ENCODE measurements around the gene KLHL18. TPM values are rescaled to one million over a fixed set of nuclear protein-coding genes. Genes with fewer than 3 reads are reported as not detected.

KLHL18 gene
- total and polyA plus RNA-seq, 2 of the 4 experiments (the other 2 are of a cell fraction) = 29.1 to 76.2 TPM

DNA sequence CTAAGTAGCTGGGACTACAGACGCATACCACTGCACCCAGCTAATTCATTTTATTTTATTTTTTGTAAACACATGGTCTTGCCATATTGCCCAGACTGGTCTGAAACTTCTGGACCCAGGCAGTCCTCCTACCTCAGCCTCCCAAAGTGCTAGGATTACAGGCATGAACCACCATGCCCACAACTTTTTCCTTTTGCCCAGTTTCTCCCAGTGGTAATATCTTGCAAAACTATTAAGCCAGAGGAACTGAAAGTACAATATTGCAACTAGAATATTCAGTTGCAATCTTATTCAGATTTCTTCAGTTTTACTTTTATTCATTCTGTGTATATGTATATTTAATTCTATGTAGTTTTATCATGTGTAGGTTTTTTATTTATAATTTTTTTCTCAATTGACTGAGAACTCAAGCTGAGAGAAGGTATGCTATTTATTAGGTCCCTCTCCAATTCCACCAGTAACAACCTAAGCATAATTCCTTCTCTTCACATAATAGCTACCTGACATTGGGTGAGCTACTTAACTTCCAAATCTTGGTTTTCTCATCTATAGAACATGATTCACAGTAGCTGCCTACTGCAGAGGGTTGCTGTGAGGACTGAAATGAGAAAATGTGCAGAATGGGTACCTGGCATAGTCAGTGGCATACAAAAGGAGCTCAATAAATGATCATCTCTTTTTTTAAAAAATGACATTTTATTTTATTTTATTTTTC, 30.8 kb downstream of the KLHL18 start:
- ATAC-seq (ENCODE audit: low read depth) = no peak
- in situ Hi-C loops (cut with MboI; ENCODE audit: low sequenced_read_pairs) = no loop called here
- WGBS, 2 experiments (ENCODE audit: extremely low coverage in 2 of 2, insufficient read length in 1 of 2) = 100% methylated on average over 1 of the region's 1 CpG; no CpG with 5 or more reads in 1 of the 2 experiments

More for the DNA sequence above, 30.8 kb downstream of the KLHL18 start:
- POLR2A ChIA-PET (ENCODE audit: unreplicated experiment) = no interaction called here
- Histone ChIP-seq H2BK120ac (ENCODE audit: low read depth, low read length) (no peak overlapping the region), H3K27ac (ENCODE audit: insufficient read depth, low read length) (no peak overlapping the region), H3K9me1 (ENCODE audit: insufficient read depth, low read length) (peaks cover 4% of the 10 kb centered on the region; the same call in 1 of the 2 replicates), H4K8ac (ENCODE audit: low read depth in 2 of 2, low read length in 2 of 2) (no peak overlapping the region), H2BK5ac (ENCODE audit: low read depth, low read length, poor library complexity, severe bottlenecking) (no peak overlapping the region), H3K14ac (replicated peaks; ENCODE audit: low read depth, low read length) (no peak overlapping the region), H2BK20ac (ENCODE audit: low read depth, low read length) (no peak overlapping the region), H3K4me2 (ENCODE audit: low read depth, low read length) (no peak overlapping the region), H4K5ac (ENCODE audit: low read depth, low read length) (no peak overlapping the region), H3K4me1 (ENCODE audit: control insufficient read depth, insufficient read depth, low read length) (peaks cover 3% of the 10 kb centered on the region), H3K18ac (ENCODE audit: low read depth, low read length) (no peak overlapping the region), H3K36me3 (ENCODE audit: control insufficient read depth, insufficient read depth, low read length) (no peaks in the 10 kb centered on the region), H4K20me1 (ENCODE audit: insufficient read depth, low read length) (peaks cover 7% of the 10 kb centered on the region; the same call in 1 of the 2 replicates), H3K23ac (ENCODE audit: low read depth, low read length) (no peak overlapping the region), H2BK15ac (ENCODE audit: low read depth, low read length) (no peak overlapping the region), H2AK9ac (replicated peaks; ENCODE audit: low read depth, low read length, poor library complexity) (no peak overlapping the region), H3K56ac (ENCODE audit: extremely low read depth, insufficient read depth, low read length) (no peak overlapping the region), H3K9me3 (ENCODE audit: control insufficient read depth, insufficient read depth, low read length) (no peaks in the 10 kb centered on the region), H4K91ac (ENCODE audit: insufficient read depth, low read depth, low read length) (no peak overlapping the region), H3K4me3 (ENCODE audit: insufficient read depth, low read depth, low read length) (no peak overlapping the region), H3K27me3 (ENCODE audit: control insufficient read depth, insufficient read depth, low read length) (no peaks in the 10 kb centered on the region), H2AK5ac (ENCODE audit: low read depth, low read length) (no peak overlapping the region), H3K79me1 (ENCODE audit: low read depth in 1 of 2, low read length in 2 of 2) (peaks cover 15 to 44% of the 10 kb centered on the region in 2 experiments), H3K4ac (ENCODE audit: low read depth, low read length) (no peak overlapping the region), H3K9ac (ENCODE audit: low read depth, low read length) (no peak overlapping the region), H2AFZ (replicated peaks; ENCODE audit: low read length, poor library complexity) (no peak overlapping the region)
- TF ChIP-seq FOS (IDR thresholded peaks at IDR 0.05; ENCODE audit: low read depth, low read length) (no peak), POLR2A (IDR thresholded peaks at IDR 0.05; ENCODE audit: low read depth, low read length) (no peak), CEBPB (IDR thresholded peaks at IDR 0.05; ENCODE audit: low read depth, low read length) (no peak), SMC3 (IDR thresholded peaks at IDR 0.05; ENCODE audit: low read depth, low read length) (no peak), CHD1 (IDR thresholded peaks at IDR 0.05; ENCODE audit: low read depth, low read length) (no peak), MXI1 (IDR thresholded peaks at IDR 0.05; ENCODE audit: borderline replicate concordance, low read depth, low read length) (no peak), NFE2L2 (IDR thresholded peaks at IDR 0.05; ENCODE audit: low read depth, low read length) (no peak), CTCF (conservative IDR thresholded peaks at IDR 0.05; ENCODE audit: low read depth, low read length) (no peak), BHLHE40 (IDR thresholded peaks at IDR 0.05; ENCODE audit: low read depth, low read length) (no peak), RAD21 (IDR thresholded peaks at IDR 0.05; ENCODE audit: low read length) (no peak), RCOR1 (IDR thresholded peaks at IDR 0.05; ENCODE audit: insufficient replicate concordance, low read length) (no peak), RFX5 (IDR thresholded peaks at IDR 0.05; ENCODE audit: low read depth, low read length) (no peak)
- TF ChIP-seq, protein P1, sequence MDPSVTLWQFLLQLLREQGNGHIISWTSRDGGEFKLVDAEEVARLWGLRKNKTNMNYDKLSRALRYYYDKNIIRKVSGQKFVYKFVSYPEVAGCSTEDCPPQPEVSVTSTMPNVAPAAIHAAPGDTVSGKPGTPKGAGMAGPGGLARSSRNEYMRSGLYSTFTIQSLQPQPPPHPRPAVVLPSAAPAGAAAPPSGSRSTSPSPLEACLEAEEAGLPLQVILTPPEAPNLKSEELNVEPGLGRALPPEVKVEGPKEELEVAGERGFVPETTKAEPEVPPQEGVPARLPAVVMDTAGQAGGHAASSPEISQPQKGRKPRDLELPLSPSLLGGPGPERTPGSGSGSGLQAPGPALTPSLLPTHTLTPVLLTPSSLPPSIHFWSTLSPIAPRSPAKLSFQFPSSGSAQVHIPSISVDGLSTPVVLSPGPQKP (IDR thresholded peaks at IDR 0.05; ENCODE audit: borderline replicate concordance, low read depth, low read length) = no peak
- TF ChIP-seq, protein P2, sequence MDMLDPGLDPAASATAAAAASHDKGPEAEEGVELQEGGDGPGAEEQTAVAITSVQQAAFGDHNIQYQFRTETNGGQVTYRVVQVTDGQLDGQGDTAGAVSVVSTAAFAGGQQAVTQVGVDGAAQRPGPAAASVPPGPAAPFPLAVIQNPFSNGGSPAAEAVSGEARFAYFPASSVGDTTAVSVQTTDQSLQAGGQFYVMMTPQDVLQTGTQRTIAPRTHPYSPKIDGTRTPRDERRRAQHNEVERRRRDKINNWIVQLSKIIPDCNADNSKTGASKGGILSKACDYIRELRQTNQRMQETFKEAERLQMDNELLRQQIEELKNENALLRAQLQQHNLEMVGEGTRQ (IDR thresholded peaks at IDR 0.05; ENCODE audit: low read depth, low read length) = no peak
- no TSS peak for BruUV-seq (replicated peaks)
- dilution Hi-C loops (cut with HindIII; ENCODE audit: low sequenced_read_pairs, unreplicated experiment) = no loop called here
- intact Hi-C loops (cut with micrococcal nuclease) = loop anchor here (2.0 kb wide), 1 partner anchor 29 kb away; no protein-coding TSS in a partner anchor
- no peak for DNase-seq
- CTCF ChIA-PET = interaction anchor here (0.7 kb wide), 1 partner anchor 24 kb away, joined by 5 read pairs; no protein-coding TSS in a partner anchor

Measured in IMR-90 (cell line).